Tibial artery (tissue), 4 donors: Measurements from ENCODE around the gene COPB1.

ENCODE experiments used
- DNase-seq, 2 donors: peaks; one replicate each; pipeline ENCODE4 v3.0.0-alpha.2; 2019
- H3K27ac ChIP-seq, 2 donors: fragments of 200-600 bp; sonication (generic) in 1 of 2; 1 replicate in 1 of 2; 2 replicates in 1 of 2; pipeline ENCODE4 v1.5.1; 2018 to 2019; ENCODE audit warnings: mild to moderate bottlenecking in 1 of 2
- H3K27me3 ChIP-seq, 2 donors: fragments of 200-600 bp; sonication (generic) in 1 of 2; one replicate each; pipeline versions ENCODE4 v1.5.1 to v1.6.0; 2016 to 2019
- H3K36me3 ChIP-seq, 3 donors: fragments of 200-600 bp; sonication (generic) in 2 of 3; one replicate each; pipeline ENCODE4 v1.5.1; 2016 to 2019; ENCODE audit warnings: mild to moderate bottlenecking in 2 of 3
- H3K4me1 ChIP-seq, 4 donors: fragments of 200-600 bp; sonication (generic) in 2 of 4; 1 replicate in 3 of 4; 2 replicates in 1 of 4; pipeline ENCODE4 v1.5.1; 2016 to 2019
- H3K4me3 ChIP-seq, 2 donors: fragments of 200-600 bp; sonication (generic) in 1 of 2; 1 replicate in 1 of 2; 2 replicates in 1 of 2; pipeline ENCODE4 v1.5.1; 2018 to 2019; ENCODE audit warnings: mild to moderate bottlenecking in 2 of 2
- H3K9me3 ChIP-seq, 3 donors: fragments of 200-600 bp; sonication (generic) in 1 of 3; one replicate each; pipeline ENCODE4 v1.5.1; 2016 to 2019
- CTCF ChIP-seq, 2 experiments: fragments of 200-600 bp in 1 of 2; fragments of 450-650 bp in 1 of 2; IDR thresholded peaks; one replicate each; pipeline ENCODE4 v1.5.1; 2017 to 2019; ENCODE audit warnings: antibody characterized with exemption in 2 of 2, mild to moderate bottlenecking in 1 of 2, moderate library complexity in 1 of 2
- intact Hi-C: fragments of 100-400 bp; cut with DNase I; formaldehyde crosslinking; loops from one replicate; pipeline ENCODE4 v1.15.0; 2023; ENCODE audit warnings: low total_unique reads

The COPB1 gene

DNA sequence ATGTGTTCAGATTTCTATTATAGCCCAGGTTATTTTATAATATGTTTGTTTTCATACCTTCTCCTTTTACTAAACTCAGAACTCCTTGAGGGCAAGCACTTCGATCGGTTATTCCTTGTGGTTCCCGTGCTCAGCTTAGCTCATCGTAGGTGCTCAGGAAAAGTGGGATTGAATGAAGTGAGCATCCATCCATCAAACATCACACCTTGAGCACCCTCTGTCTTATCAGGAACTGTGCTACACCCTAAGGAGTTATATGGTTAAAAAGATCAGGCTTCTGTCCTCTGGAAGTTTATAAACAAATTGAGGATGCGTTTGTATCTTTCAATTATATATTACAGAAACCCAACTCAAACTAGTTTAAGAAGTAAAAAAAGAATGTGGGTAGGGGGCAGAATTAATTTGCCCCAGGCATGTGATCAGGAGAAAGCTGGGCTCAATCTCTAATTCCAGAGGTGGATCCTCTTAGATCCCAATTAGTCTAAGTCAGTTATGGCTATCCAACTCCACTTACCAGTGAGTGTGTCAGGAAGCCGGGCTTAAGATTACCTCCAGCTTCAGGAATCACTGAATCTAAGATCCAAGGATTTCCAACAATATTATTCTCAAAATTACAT is 80.7 kb downstream of the COPB1 start:
- no peak overlapping the region for H3K4me3 ChIP-seq
- no peaks in the 10 kb centered on the region for H3K9me3 ChIP-seq
- H3K4me1 ChIP-seq, result peaks cover 0 to 33% (median 17%) of the 10 kb centered on the region in 4 donors
- no peaks in the 10 kb centered on the region for H3K27me3 ChIP-seq
- H3K27ac ChIP-seq, result no peak overlapping the region
- intact Hi-C loops, result no loop called here
- H3K36me3 ChIP-seq, result no peaks in the 10 kb centered on the region
- no peak for DNase-seq
- TF ChIP-seq CTCF (IDR thresholded peaks at IDR 0.05), result no peak

GRCh38 chr11:14417617-14418374 is 81.8 kb downstream of the COPB1 start:
- Histone ChIP-seq H3K27me3 (no peaks in the 10 kb centered on the region), H3K27ac (no peak overlapping the region), H3K9me3 (no peaks in the 10 kb centered on the region), H3K36me3 (no peaks in the 10 kb centered on the region), H3K4me1 (peaks cover 0 to 30% (median 18%) of the 10 kb centered on the region in 4 donors), H3K4me3 (no peak overlapping the region)
- no peak for DNase-seq
- no peak for TF ChIP-seq CTCF (IDR thresholded peaks at IDR 0.05)
- intact Hi-C loops, result no loop called here

DNA sequence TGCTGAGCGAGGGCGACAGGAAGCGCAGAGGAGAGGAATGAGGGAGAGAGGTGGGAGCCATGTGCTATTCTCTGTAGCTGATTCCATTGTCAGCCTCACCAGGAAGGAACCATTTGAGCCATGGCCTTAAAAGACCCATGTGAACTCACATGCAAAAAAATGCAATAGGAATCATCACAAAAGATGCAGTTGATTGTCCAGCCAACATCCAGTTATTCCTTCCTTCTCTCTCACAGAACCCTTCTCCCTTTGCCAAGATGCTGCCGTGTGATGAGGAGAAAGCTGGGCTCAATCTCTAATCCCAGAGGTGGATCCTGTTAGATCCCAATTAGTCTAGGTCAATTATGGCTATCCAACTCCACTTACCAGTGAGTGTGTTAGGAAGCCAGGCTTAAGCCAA is 82.4 kb downstream of the COPB1 start:
- H3K4me1 ChIP-seq, result peaks cover 0 to 25% (median 12%) of the 10 kb centered on the region in 4 donors
- no peaks in the 10 kb centered on the region for H3K9me3 ChIP-seq
- H3K4me3 ChIP-seq, result no peak overlapping the region
- no peak for TF ChIP-seq CTCF (IDR thresholded peaks at IDR 0.05)
- no peaks in the 10 kb centered on the region for H3K36me3 ChIP-seq
- intact Hi-C loops, result no loop called here
- DNase-seq, result no peak
- H3K27ac ChIP-seq, result no peak overlapping the region
- H3K27me3 ChIP-seq, result no peaks in the 10 kb centered on the region

- intact Hi-C loops, result no loop called here
- no peaks in the 10 kb centered on the region for H3K9me3 ChIP-seq
- no peak for DNase-seq
- peak overlapping the region in 1 of 2 donors; percentile 49 for H3K27ac ChIP-seq
- H3K4me3 ChIP-seq, result no peak overlapping the region
- H3K27me3 ChIP-seq, result no peaks in the 10 kb centered on the region
- peaks cover 0 to 19% (median 5%) of the 10 kb centered on the region in 4 donors for H3K4me1 ChIP-seq
- no peak for TF ChIP-seq CTCF (IDR thresholded peaks at IDR 0.05)
- no peaks in the 10 kb centered on the region for H3K36me3 ChIP-seq
Measured at GRCh38 chr11:14414470-14415461, 84.8 kb downstream of the COPB1 start.

DNA sequence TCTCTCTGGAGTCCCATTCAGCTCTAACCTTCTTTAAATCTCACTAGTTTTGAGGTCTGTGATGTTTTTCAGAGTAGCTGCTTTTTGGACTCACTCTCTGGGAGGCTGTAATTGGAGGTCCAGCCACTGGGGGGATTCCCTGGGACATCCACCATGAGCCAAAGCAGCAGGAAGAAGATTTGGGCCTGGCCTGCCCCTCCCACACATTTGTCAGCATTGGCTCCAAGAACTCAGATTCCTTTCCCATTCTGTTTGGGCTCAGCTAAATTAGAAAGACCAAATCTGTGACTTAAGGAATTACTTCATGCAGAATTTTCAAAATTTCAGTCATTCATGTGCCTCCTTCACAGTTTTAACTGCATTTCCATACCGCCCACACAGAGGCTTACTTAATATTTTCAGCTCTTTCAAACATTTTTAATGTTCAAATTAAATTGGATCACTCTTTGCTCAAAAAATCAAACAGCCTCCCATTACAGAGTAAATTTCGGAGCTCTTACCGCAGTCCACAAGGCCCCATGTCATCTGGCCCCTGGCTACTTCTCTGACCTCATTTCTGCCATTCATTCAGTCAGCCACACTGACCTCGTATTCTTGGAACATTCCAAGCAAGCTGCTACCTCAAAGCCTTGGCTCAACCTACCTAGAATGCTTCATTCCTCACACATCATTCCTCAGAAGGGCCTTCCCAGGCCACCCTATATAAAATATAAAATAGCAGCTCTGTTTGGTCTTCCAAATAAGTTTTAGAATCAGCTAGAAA is 86.1 kb downstream of the COPB1 start:
- peaks cover 0 to 19% (median 5%) of the 10 kb centered on the region in 4 donors for H3K4me1 ChIP-seq
- intact Hi-C loops, result no loop called here
- H3K9me3 ChIP-seq, result no peaks in the 10 kb centered on the region
- H3K4me3 ChIP-seq, result no peak overlapping the region
- TF ChIP-seq CTCF (IDR thresholded peaks at IDR 0.05), result peak in 1 of 2 experiments; percentile 17
- H3K27ac ChIP-seq, result peak overlapping the region; percentile 44 to 49
- peak in 1 of 2 donors; percentile 35 for DNase-seq
- no peaks in the 10 kb centered on the region for H3K27me3 ChIP-seq
- no peaks in the 10 kb centered on the region for H3K36me3 ChIP-seq
